IMR-90 (cell line): Measurements from ENCODE around the gene DCUN1D1. TPM values are rescaled to one million over a fixed set of nuclear protein-coding genes. Genes with fewer than 3 reads are reported as not detected.

ENCODE experiments used
- ATAC-seq: fragments of 200-7000 bp; cut with Tn5 transposase; 2 replicates; pipeline ENCODE4 v1.9.1; 2020; ENCODE audit warnings: low read depth, mild to moderate bottlenecking, moderate library complexity
- BruUV-seq: library from RNA; stranded (reverse); fragments of 400-500 nt; replicated peaks from 2 replicates; lab custom pipeline; 2021; lab: Mats Ljungman, UMichigan
- CTCF ChIA-PET: fragments of 300-600 bp; formaldehyde crosslinking; extraction: SDS; loops from one replicate; lab custom pipeline; 2021; ENCODE audit warnings: antibody characterized with exemption; lab: Yijun Ruan, JAX
- POLR2A ChIA-PET: fragments of 300-600 bp; sonication (Branson Sonifier 250); formaldehyde crosslinking; loops from one replicate; lab custom pipeline; 2022; ENCODE audit warnings: antibody characterized with exemption; ENCODE audit not compliant: unreplicated experiment; lab: Charles Lee
- DNase-seq: peaks from one replicate; pipeline ENCODE4 v3.0.0; 2013
- H2AFZ ChIP-seq: replicated peaks from 2 replicates; pipeline ENCODE3; 2013; ENCODE audit warnings: low read length, mild to moderate bottlenecking; ENCODE audit not compliant: poor library complexity
- H2AK5ac ChIP-seq: 2 replicates; pipeline ENCODE4 v1.6.1; 2013; ENCODE audit warnings: low read depth, low read length, inconsistent platforms
- H2AK9ac ChIP-seq: replicated peaks from 2 replicates; pipeline ENCODE3; 2013; ENCODE audit warnings: mild to moderate bottlenecking, low read depth, low read length, moderate library complexity; ENCODE audit not compliant: poor library complexity
- H2BK120ac ChIP-seq: 2 replicates; pipeline ENCODE4 v1.6.1; 2013; ENCODE audit warnings: low read depth, low read length, inconsistent platforms
- H2BK15ac ChIP-seq: 3 replicates; pipeline ENCODE4 v1.6.1; 2013; ENCODE audit warnings: low read depth, low read length, inconsistent platforms
- H2BK20ac ChIP-seq: 2 replicates; pipeline ENCODE4 v1.6.1; 2013; ENCODE audit warnings: low read depth, mild to moderate bottlenecking, inconsistent platforms, low read length, moderate library complexity
- H2BK5ac ChIP-seq: 2 replicates; pipeline ENCODE4 v1.6.1; 2013; ENCODE audit warnings: mild to moderate bottlenecking, low read depth, low read length, inconsistent platforms; ENCODE audit not compliant: poor library complexity, severe bottlenecking
- H3K14ac ChIP-seq: replicated peaks from 2 replicates; pipeline ENCODE4 v1.6.1; 2013; ENCODE audit warnings: low read depth, low read length, inconsistent platforms
- H3K18ac ChIP-seq: 2 replicates; pipeline ENCODE4 v1.6.1; 2013; ENCODE audit warnings: low read depth, low read length, control low read depth
- H3K23ac ChIP-seq: 2 replicates; pipeline ENCODE4 v1.6.1; 2013; ENCODE audit warnings: low read depth, low read length, inconsistent platforms
- H3K27ac ChIP-seq: 2 replicates; pipeline ENCODE4 v1.5.1; 2013; ENCODE audit warnings: mild to moderate bottlenecking, control low read depth, low read length; ENCODE audit not compliant: insufficient read depth
- H3K27me3 ChIP-seq: 2 replicates; pipeline ENCODE4 v1.6.1; 2013; ENCODE audit warnings: low read length; ENCODE audit not compliant: control insufficient read depth, insufficient read depth
- H3K36me3 ChIP-seq: 2 replicates; pipeline ENCODE4 v1.6.1; 2013; ENCODE audit warnings: low read length, mixed read lengths; ENCODE audit not compliant: control insufficient read depth, insufficient read depth
- H3K4ac ChIP-seq: 2 replicates; pipeline ENCODE4 v1.6.1; 2013; ENCODE audit warnings: low read depth, low read length, inconsistent platforms
- H3K4me1 ChIP-seq: 2 replicates; pipeline ENCODE4 v1.6.1; 2013; ENCODE audit warnings: low read length, mixed read lengths; ENCODE audit not compliant: control insufficient read depth, insufficient read depth
- H3K4me2 ChIP-seq: 2 replicates; pipeline ENCODE4 v1.6.1; 2013; ENCODE audit warnings: low read depth, mild to moderate bottlenecking, control low read depth, low read length, moderate library complexity
- H3K4me3 ChIP-seq: 2 replicates; pipeline ENCODE4 v1.5.1; 2013; ENCODE audit warnings: low read depth, mild to moderate bottlenecking, control low read depth, low read length, moderate library complexity; ENCODE audit not compliant: insufficient read depth
- H3K56ac ChIP-seq: 2 replicates; pipeline ENCODE4 v1.6.1; 2013; ENCODE audit warnings: low read length, inconsistent platforms; ENCODE audit not compliant: insufficient read depth; ENCODE audit errors: extremely low read depth
- H3K79me1 ChIP-seq, 2 experiments: 2 replicates each; pipeline ENCODE4 v1.6.1; 2013; ENCODE audit warnings: low read length in 2 of 2, inconsistent platforms in 1 of 2, low read depth in 1 of 2
- H3K9ac ChIP-seq: 2 replicates; pipeline ENCODE4 v1.6.1; 2013; ENCODE audit warnings: low read depth, low read length, control low read depth
- H3K9me1 ChIP-seq: 2 replicates; pipeline ENCODE4 v1.6.1; 2013; ENCODE audit warnings: low read length, inconsistent platforms; ENCODE audit not compliant: insufficient read depth
- H3K9me3 ChIP-seq: 2 replicates; pipeline ENCODE4 v1.6.1; 2013; ENCODE audit warnings: low read length; ENCODE audit not compliant: control insufficient read depth, insufficient read depth
- H4K20me1 ChIP-seq: 2 replicates; pipeline ENCODE4 v1.6.1; 2013; ENCODE audit warnings: low read length, inconsistent platforms; ENCODE audit not compliant: insufficient read depth
- H4K5ac ChIP-seq: 2 replicates; pipeline ENCODE4 v1.6.1; 2013; ENCODE audit warnings: mild to moderate bottlenecking, low read depth, low read length, control low read depth
- H4K8ac ChIP-seq, 2 experiments: 2 replicates each; pipeline ENCODE4 v1.6.1; 2013; ENCODE audit warnings: low read depth in 2 of 2, low read length in 2 of 2, control low read depth in 1 of 2, inconsistent platforms in 1 of 2
- H4K91ac ChIP-seq: 2 replicates; pipeline ENCODE4 v1.6.1; 2013; ENCODE audit warnings: low read depth, low read length, inconsistent platforms; ENCODE audit not compliant: insufficient read depth
- FOS ChIP-seq: fragments of 150-350 bp; IDR thresholded peaks from 2 replicates; pipeline ENCODE4 v1.6.1; 2016; ENCODE audit warnings: low read depth, low read length
- MAFK ChIP-seq: IDR thresholded peaks from 2 replicates; pipeline ENCODE4 v1.6.1; 2012; ENCODE audit warnings: low read depth, low read length, improper control_type of control experiment
- MXI1 ChIP-seq: IDR thresholded peaks from 2 replicates; pipeline ENCODE4 v1.6.1; 2012; ENCODE audit warnings: low read depth, mild to moderate bottlenecking, low read length, moderate library complexity, borderline replicate concordance
- RAD21 ChIP-seq: IDR thresholded peaks from 2 replicates; pipeline ENCODE4 v1.6.1; 2012; ENCODE audit warnings: low read length, improper control_type of control experiment
- RCOR1 ChIP-seq: IDR thresholded peaks from 2 replicates; pipeline ENCODE4 v1.6.1; 2012; ENCODE audit warnings: mild to moderate bottlenecking, low read length, improper control_type of control experiment; ENCODE audit not compliant: insufficient replicate concordance
- RFX5 ChIP-seq: IDR thresholded peaks from 2 replicates; pipeline ENCODE4 v1.8.0; 2012; ENCODE audit warnings: low read depth, mild to moderate bottlenecking, low read length, moderate library complexity
- SMC3 ChIP-seq: fragments of 150-350 bp; IDR thresholded peaks from 2 replicates; pipeline ENCODE4 v1.6.1; 2016; ENCODE audit warnings: low read depth, mild to moderate bottlenecking, antibody characterized with exemption, low read length, moderate library complexity
- WGBS, 2 experiments: methylation state at CpG; one replicate each; pipeline versions ENCODE4 v1.1.5 to v1.1.7; 2013; ENCODE audit warnings: missing lambda C conversion rate in 2 of 2; ENCODE audit not compliant: insufficient read length in 1 of 2; ENCODE audit errors: extremely low coverage in 2 of 2; 5-methylcytosine and 5-hydroxymethylcytosine counted together
- dilution Hi-C: fragments of 300-500 bp; cut with HindIII; formaldehyde crosslinking; loops from one replicate; pipeline ENCODE4 v1.14.3; 2018; ENCODE audit warnings: low sequenced_read_pairs; ENCODE audit not compliant: unreplicated experiment
- in situ Hi-C: fragments of 300-500 bp; cut with MboI; formaldehyde crosslinking; loops from 3 replicates; pipeline ENCODE4 v1.14.3; 2019; ENCODE audit warnings: low sequenced_read_pairs, inconsistent platforms, mixed read lengths
- intact Hi-C: fragments of 100-400 bp; cut with micrococcal nuclease; formaldehyde crosslinking; loops from 2 replicates; pipeline ENCODE4 v1.10.0; 2022
- polyA plus RNA-seq, 3 experiments: library from polyadenylated mRNA; depleted of rRNA; stranded (reverse); fragments of >200 nt; gene quantifications; 2 replicates each; pipeline ENCODE4 v1.2.3, GENCODE V29; 2012; ENCODE audit warnings: low replicate concordance in 1 of 3
- total RNA-seq: library from RNA; depleted of rRNA; stranded (reverse); fragments of >200 nt; gene quantifications from 2 replicates; pipeline ENCODE4 v1.2.3, GENCODE V29; 2012
- TF ChIP-seq, protein P1 (sequence below): conservative IDR thresholded peaks from 2 replicates; pipeline ENCODE4 v1.5.1; 2012; ENCODE audit warnings: mild to moderate bottlenecking, low read depth, low read length, improper control_type of control experiment
- TF ChIP-seq, protein P2 (sequence below): fragments of 150-350 bp; IDR thresholded peaks from 2 replicates; pipeline ENCODE4 v1.6.1; 2017; ENCODE audit warnings: mild to moderate bottlenecking, antibody characterized with exemption, low read length, low read depth
- TF ChIP-seq, protein P3 (sequence below): fragments of 150-350 bp; IDR thresholded peaks from 2 replicates; pipeline ENCODE4 v1.6.1; 2016; ENCODE audit warnings: low read depth, mild to moderate bottlenecking, low read length, moderate library complexity, borderline replicate concordance

Gene DCUN1D1
- total and polyA plus RNA-seq, 2 of the 4 experiments (the other 2 are of a cell fraction) = 12.5 to 17.7 TPM

GRCh38 chr3:182913889-182914288 is 66.4 kb downstream of the DCUN1D1 start (continued):
- TF ChIP-seq RFX5 = no peak

- Histone ChIP-seq H3K4ac (peak overlapping the region; percentile 47; the same call in 1 of the 2 replicates), H4K20me1 (peaks cover 4% of the 10 kb centered on the region; the same call in 1 of the 2 replicates), H3K27me3 (no peaks in the 10 kb centered on the region), H3K4me3 (no peak overlapping the region), H3K36me3 (0 out of 2 replicates have a peak, but pooled peaks cover 1% of the 10 kb centered on the region), H3K9ac (no peak overlapping the region), H2BK20ac (no peak overlapping the region), H3K4me1 (peaks cover 16% of the 10 kb centered on the region), H2AFZ (no peak overlapping the region), H2BK5ac (no peak overlapping the region), H4K8ac (no peak overlapping the region), H3K27ac (no peak overlapping the region), H3K23ac (no peak overlapping the region), H3K9me3 (no peaks in the 10 kb centered on the region), H3K9me1 (peaks cover 8% of the 10 kb centered on the region; the same call in 1 of the 2 replicates), H2AK5ac (0 out of 2 replicates have a peak overlapping the region, but pooled peaks have one; percentile 33), H3K56ac (no peak overlapping the region), H3K14ac (peak overlapping the region; percentile 45; the same call in 1 of the 2 replicates), H4K5ac (no peak overlapping the region), H3K18ac (no peak overlapping the region), H2AK9ac (no peak overlapping the region), H3K4me2 (no peak overlapping the region), H2BK120ac (no peak overlapping the region), H2BK15ac (no peak overlapping the region), H3K79me1 (peaks cover 3% of the 10 kb centered on the region in 2 experiments; a peak in 2 of 4 replicates), H4K91ac (no peak overlapping the region)
- DNase-seq (no peak), ATAC-seq (no peak)
- CTCF ChIA-PET = no interaction called here
- POLR2A ChIA-PET = no interaction called here
- TF ChIP-seq MXI1 (no peak), RCOR1 (no peak), SMC3 (no peak), RFX5 (no peak), RAD21 (no peak), MAFK (no peak), FOS (no peak)
- TF ChIP-seq, protein P1, sequence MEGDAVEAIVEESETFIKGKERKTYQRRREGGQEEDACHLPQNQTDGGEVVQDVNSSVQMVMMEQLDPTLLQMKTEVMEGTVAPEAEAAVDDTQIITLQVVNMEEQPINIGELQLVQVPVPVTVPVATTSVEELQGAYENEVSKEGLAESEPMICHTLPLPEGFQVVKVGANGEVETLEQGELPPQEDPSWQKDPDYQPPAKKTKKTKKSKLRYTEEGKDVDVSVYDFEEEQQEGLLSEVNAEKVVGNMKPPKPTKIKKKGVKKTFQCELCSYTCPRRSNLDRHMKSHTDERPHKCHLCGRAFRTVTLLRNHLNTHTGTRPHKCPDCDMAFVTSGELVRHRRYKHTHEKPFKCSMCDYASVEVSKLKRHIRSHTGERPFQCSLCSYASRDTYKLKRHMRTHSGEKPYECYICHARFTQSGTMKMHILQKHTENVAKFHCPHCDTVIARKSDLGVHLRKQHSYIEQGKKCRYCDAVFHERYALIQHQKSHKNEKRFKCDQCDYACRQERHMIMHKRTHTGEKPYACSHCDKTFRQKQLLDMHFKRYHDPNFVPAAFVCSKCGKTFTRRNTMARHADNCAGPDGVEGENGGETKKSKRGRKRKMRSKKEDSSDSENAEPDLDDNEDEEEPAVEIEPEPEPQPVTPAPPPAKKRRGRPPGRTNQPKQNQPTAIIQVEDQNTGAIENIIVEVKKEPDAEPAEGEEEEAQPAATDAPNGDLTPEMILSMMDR = no peak
- TF ChIP-seq, protein P2, sequence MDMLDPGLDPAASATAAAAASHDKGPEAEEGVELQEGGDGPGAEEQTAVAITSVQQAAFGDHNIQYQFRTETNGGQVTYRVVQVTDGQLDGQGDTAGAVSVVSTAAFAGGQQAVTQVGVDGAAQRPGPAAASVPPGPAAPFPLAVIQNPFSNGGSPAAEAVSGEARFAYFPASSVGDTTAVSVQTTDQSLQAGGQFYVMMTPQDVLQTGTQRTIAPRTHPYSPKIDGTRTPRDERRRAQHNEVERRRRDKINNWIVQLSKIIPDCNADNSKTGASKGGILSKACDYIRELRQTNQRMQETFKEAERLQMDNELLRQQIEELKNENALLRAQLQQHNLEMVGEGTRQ = no peak
- TF ChIP-seq, protein P3, sequence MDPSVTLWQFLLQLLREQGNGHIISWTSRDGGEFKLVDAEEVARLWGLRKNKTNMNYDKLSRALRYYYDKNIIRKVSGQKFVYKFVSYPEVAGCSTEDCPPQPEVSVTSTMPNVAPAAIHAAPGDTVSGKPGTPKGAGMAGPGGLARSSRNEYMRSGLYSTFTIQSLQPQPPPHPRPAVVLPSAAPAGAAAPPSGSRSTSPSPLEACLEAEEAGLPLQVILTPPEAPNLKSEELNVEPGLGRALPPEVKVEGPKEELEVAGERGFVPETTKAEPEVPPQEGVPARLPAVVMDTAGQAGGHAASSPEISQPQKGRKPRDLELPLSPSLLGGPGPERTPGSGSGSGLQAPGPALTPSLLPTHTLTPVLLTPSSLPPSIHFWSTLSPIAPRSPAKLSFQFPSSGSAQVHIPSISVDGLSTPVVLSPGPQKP = no peak
- in situ Hi-C loops (loop anchor here (25.0 kb wide), 1 partner anchor 475 kb away; no protein-coding TSS in a partner anchor), intact Hi-C loops (loop anchor here (5.0 kb wide), 2 partner anchors 120 to 185 kb away; partner anchors contain the start of gene MCCC1), dilution Hi-C loops (no loop called here)
- no CpG with 5 or more reads among the region's 5 CpGs for WGBS, 2 experiments
- BruUV-seq = no TSS peak
Measured at GRCh38 chr3:182912474-182912873, 67.9 kb downstream of the DCUN1D1 start.
